Spleen (tissue), 11 donors: ENCODE data around the gene CYBA. TPM values are rescaled to one million over a fixed set of nuclear protein-coding genes. Genes with fewer than 3 reads are reported as not detected.

Experiments used
- DNase-seq: peaks from one replicate; pipeline ENCODE4 v3.0.0-alpha.2; 2020
- H3K27ac ChIP-seq, 8 donors: fragments of 200-600 bp; sonication (generic) in 7 of 8; 1 replicate in 4 of 8; 2 replicates in 4 of 8; pipeline versions ENCODE4 v1.5.0 to v1.8.0; 2016 to 2021; ENCODE audit warnings: inconsistent platforms in 4 of 8, mild to moderate bottlenecking in 4 of 8, moderate library complexity in 1 of 8
- H3K27me3 ChIP-seq, 7 donors: fragments of 200-600 bp; sonication (generic) in 6 of 7; replicated peaks in 1 of 7; 1 replicate in 4 of 7; 2 replicates in 3 of 7; pipeline versions ENCODE4 v1.5.0 to v1.8.0; 2016 to 2021; ENCODE audit warnings: inconsistent platforms in 3 of 7, mild to moderate bottlenecking in 1 of 7
- H3K36me3 ChIP-seq, 6 donors: fragments of 200-600 bp; sonication (generic) in 5 of 6; 1 replicate in 4 of 6; 2 replicates in 2 of 6; pipeline versions ENCODE4 v1.5.0 to v1.8.0; 2016 to 2021; ENCODE audit warnings: inconsistent platforms in 2 of 6
- H3K4me1 ChIP-seq, 6 donors: fragments of 200-600 bp; sonication (generic) in 5 of 6; 1 replicate in 3 of 6; 2 replicates in 3 of 6; pipeline versions ENCODE4 v1.5.0 to v1.8.0; 2016 to 2021; ENCODE audit warnings: inconsistent platforms in 3 of 6
- H3K4me3 ChIP-seq, 8 donors: fragments of 200-600 bp; sonication (generic) in 7 of 8; 1 replicate in 4 of 8; 2 replicates in 4 of 8; pipeline versions ENCODE4 v1.5.0 to v1.8.0; 2016 to 2021; ENCODE audit warnings: inconsistent platforms in 4 of 8, mild to moderate bottlenecking in 4 of 8, moderate library complexity in 2 of 8
- H3K9me3 ChIP-seq, 8 donors: fragments of 200-600 bp; sonication (generic) in 7 of 8; 1 replicate in 4 of 8; 2 replicates in 4 of 8; pipeline versions ENCODE4 v1.5.0 to v1.8.0; 2016 to 2021; ENCODE audit warnings: inconsistent platforms in 4 of 8
- CTCF ChIP-seq, 11 experiments: fragments of 200-600 bp in 7 of 11; fragments of 450-650 bp in 4 of 11; sonication (generic) in 4 of 11; IDR thresholded peaks in 8 of 11; conservative IDR thresholded peaks in 3 of 11; 1 replicate in 7 of 11; 2 replicates in 4 of 11; pipeline versions ENCODE4 v1.4.0 to v1.8.0; 2016 to 2021; ENCODE audit warnings: antibody characterized with exemption in 11 of 11, inconsistent platforms in 4 of 11, mild to moderate bottlenecking in 1 of 11
- POLR2A ChIP-seq, 3 donors: fragments of 450-650 bp; IDR thresholded peaks; one replicate each; pipeline ENCODE4 v1.5.1; 2017; ENCODE audit warnings: antibody characterized with exemption in 3 of 3, mild to moderate bottlenecking in 1 of 3
- POLR2AphosphoS5 ChIP-seq, 3 donors: sonication (generic); formaldehyde crosslinking; IDR thresholded peaks; one replicate each; pipeline ENCODE4 v1.5.1; 2017; ENCODE audit warnings: antibody characterized with exemption in 3 of 3
- WGBS, 5 donors: extraction: QIAGEN DNeasy Blood & Tissue Kit in 3 of 5; methylation state at CpG; one replicate each; pipeline versions ENCODE4 v1.1.5 to v1.1.7; 2013 to 2018; 5-methylcytosine and 5-hydroxymethylcytosine counted together
- intact Hi-C: fragments of 100-400 bp; cut with DNase I; formaldehyde crosslinking; loops from one replicate; pipeline ENCODE4 v1.15.0; 2023; ENCODE audit warnings: low total_unique reads
- polyA plus RNA-seq, 3 donors: library from polyadenylated mRNA; stranded (reverse); fragments of 200-250 nt; gene quantifications; one replicate each; pipeline ENCODE4 v1.2.1, GENCODE V29; 2013
- total RNA-seq, 7 donors: library from RNA; depleted of rRNA in 3 of 7; stranded (reverse); fragments of >200 nt in 3 of 7; fragmentation: NEBNext Ultra II Directional in 4 of 7; extraction: Animal tissue kit (Norgen Biotek cat#: 25700) in 4 of 7; gene quantifications; one replicate each; pipeline versions ENCODE4 v1.1.0 to v1.2.1, GENCODE V29; 2016 to 2021
- donor health status: healthy with polysubstance abuse.
- donor health status: DM: no; HTN: no; CAD: no; lungs with moderate emphysema.
- donor health status: DM: no; HTN: no; CAD: no.
- donor health status: Bipolar disorder and iron deficiency.
- donor health status: healthy.
- donor health status: DM: no; HTN: no; CAD: no.
- donor health status: DM: yes; HTN: yes; CAD: no.

The CYBA gene
- total and polyA plus RNA-seq, 10 donors = 557 to 925 (median 644) TPM

GRCh38 chr16:88631920-88632586, 18.8 kb downstream of the CYBA start:
- 81 to 94% (median 91%) methylated on average over 14 to 30 of the region's 30 CpGs for WGBS, 5 donors
- H3K36me3 ChIP-seq = peaks cover 0 to 65% (median 51%) of the 10 kb centered on the region in 6 donors
- H3K27ac ChIP-seq = peak overlapping the region in 1 of 8 donors; percentile 24
- no peaks in the 10 kb centered on the region for H3K9me3 ChIP-seq
- TF ChIP-seq CTCF (IDR thresholded peaks at IDR 0.05 in 8 of 11, conservative IDR thresholded peaks at IDR 0.05 in 3 of 11) (no peak), POLR2AphosphoS5 (IDR thresholded peaks at IDR 0.05) (peak in 1 of 3 donors; percentile 57)
- H3K27me3 ChIP-seq = peaks cover 0 to 11% (median 0%) of the 10 kb centered on the region in 7 donors
- DNase-seq = no peak
- no peak overlapping the region for H3K4me3 ChIP-seq
- peaks cover 12 to 72% (median 41%) of the 10 kb centered on the region in 6 donors for H3K4me1 ChIP-seq
- intact Hi-C loops = no loop called here

GRCh38 chr16:88631384-88631783, 19.5 kb downstream of the CYBA start:
- intact Hi-C loops = no loop called here
- DNase-seq = no peak
- 75 to 82% (median 77%) methylated on average over 16 of the region's 16 CpGs for WGBS, 5 donors
- no peak overlapping the region for H3K4me3 ChIP-seq
- H3K27me3 ChIP-seq = peaks cover 0 to 7% (median 0%) of the 10 kb centered on the region in 7 donors
- peaks cover 12 to 66% (median 40%) of the 10 kb centered on the region in 6 donors for H3K4me1 ChIP-seq
- H3K9me3 ChIP-seq = no peaks in the 10 kb centered on the region
- peaks cover 0 to 71% (median 55%) of the 10 kb centered on the region in 6 donors for H3K36me3 ChIP-seq
- TF ChIP-seq POLR2A (IDR thresholded peaks at IDR 0.05) (no peak), POLR2AphosphoS5 (IDR thresholded peaks at IDR 0.05) (no peak), CTCF (IDR thresholded peaks at IDR 0.05 in 8 of 11, conservative IDR thresholded peaks at IDR 0.05 in 3 of 11) (no peak)
- no peak overlapping the region for H3K27ac ChIP-seq

GRCh38 chr16:88630941-88631340, 19.9 kb downstream of the CYBA start:
- no peak overlapping the region for H3K4me3 ChIP-seq
- H3K9me3 ChIP-seq = no peaks in the 10 kb centered on the region
- peaks cover 12 to 61% (median 40%) of the 10 kb centered on the region in 6 donors for H3K4me1 ChIP-seq
- H3K36me3 ChIP-seq = peaks cover 0 to 76% (median 58%) of the 10 kb centered on the region in 6 donors
- H3K27me3 ChIP-seq = peaks cover 0 to 7% (median 0%) of the 10 kb centered on the region in 7 donors
- intact Hi-C loops = no loop called here
- no peak for DNase-seq
- 93 to 97% (median 95%) methylated on average over 16 to 23 of the region's 23 CpGs for WGBS, 5 donors
- H3K27ac ChIP-seq = no peak overlapping the region
- peak in 2 of 3 donors; percentile 10 to 47 for TF ChIP-seq POLR2AphosphoS5 (IDR thresholded peaks at IDR 0.05)
- TF ChIP-seq CTCF (IDR thresholded peaks at IDR 0.05 in 8 of 11, conservative IDR thresholded peaks at IDR 0.05 in 3 of 11) = no peak
- no peak for TF ChIP-seq POLR2A (IDR thresholded peaks at IDR 0.05)

- 89 to 96% (median 94%) methylated on average over 4 to 12 of the region's 12 CpGs for WGBS, 5 donors
- DNase-seq = no peak
These were observed 20.4 kb downstream of the CYBA start for GRCh38 chr16:88630433-88630832.

More at GRCh38 chr16:88630433-88630832, 20.4 kb downstream of the CYBA start:
- no peak for TF ChIP-seq POLR2AphosphoS5 (IDR thresholded peaks at IDR 0.05)
- no peak for TF ChIP-seq CTCF (IDR thresholded peaks at IDR 0.05 in 8 of 11, conservative IDR thresholded peaks at IDR 0.05 in 3 of 11)
- no peak for TF ChIP-seq POLR2A (IDR thresholded peaks at IDR 0.05)
- no peaks in the 10 kb centered on the region for H3K9me3 ChIP-seq
- H3K4me3 ChIP-seq = no peak overlapping the region
- peaks cover 0 to 81% (median 62%) of the 10 kb centered on the region in 6 donors for H3K36me3 ChIP-seq
- peaks cover 0 to 4% (median 0%) of the 10 kb centered on the region in 7 donors for H3K27me3 ChIP-seq
- intact Hi-C loops = no loop called here
- peaks cover 12 to 56% (median 36%) of the 10 kb centered on the region in 6 donors for H3K4me1 ChIP-seq
- H3K27ac ChIP-seq = no peak overlapping the region
